GM21526 (cell line): ENCODE results near the gene DMRT3.

Experiments
- ATAC-seq: cut with Tn5 transposase; IDR thresholded peaks from one replicate; pipeline ENCODE4 v1.9.1; 2021; ENCODE audit warnings: moderate library complexity; ENCODE audit not compliant: unreplicated experiment, low FRiP score

Gene DMRT3

GRCh38 chr9:976258-976942, at the start of gene DMRT3:
DMRT3 (plus strand) TSS chr9:976655; CDS start chr9:977002, 347 bp downstream.
- ATAC-seq = no peak

GRCh38 chr9:926976-927375, 49.5 kb upstream of the DMRT3 start:
- no peak for ATAC-seq

- peak; percentile 70 for ATAC-seq
These were observed 48.0 kb upstream of the DMRT3 start for GRCh38 chr9:928363-929042.

GRCh38 chr9:929719-930118, 46.7 kb upstream of the DMRT3 start:
- ATAC-seq = no peak

- ATAC-seq = no peak
These were observed 43.1 kb upstream of the DMRT3 start for GRCh38 chr9:933356-933755.

- no peak for ATAC-seq
These were observed 41.0 kb upstream of the DMRT3 start for GRCh38 chr9:935348-935965.

GRCh38 chr9:942805-943580, 33.5 kb upstream of the DMRT3 start:
- no peak for ATAC-seq

- no peak for ATAC-seq
These were observed 28.5 kb upstream of the DMRT3 start for GRCh38 chr9:947985-948384.

- no peak for ATAC-seq
These were observed 28.0 kb upstream of the DMRT3 start for GRCh38 chr9:948497-948896.

- ATAC-seq = no peak
These were observed 26.3 kb upstream of the DMRT3 start for GRCh38 chr9:950139-950538.

GRCh38 chr9:952546-952945, 23.9 kb upstream of the DMRT3 start:
- ATAC-seq = no peak

GRCh38 chr9:959105-959504, 17.4 kb upstream of the DMRT3 start:
- ATAC-seq = no peak

- no peak for ATAC-seq
These were observed 16.5 kb upstream of the DMRT3 start for GRCh38 chr9:959914-960313.

GRCh38 chr9:962023-962422, 14.4 kb upstream of the DMRT3 start:
- ATAC-seq = no peak

GRCh38 chr9:965497-965896, 11.0 kb upstream of the DMRT3 start:
- no peak for ATAC-seq

- no peak for ATAC-seq
These were observed 9.6 kb upstream of the DMRT3 start for GRCh38 chr9:966870-967269.

- ATAC-seq = no peak
These were observed 9.0 kb upstream of the DMRT3 start for GRCh38 chr9:967436-967835.

GRCh38 chr9:967903-968641, 8.4 kb upstream of the DMRT3 start:
- no peak for ATAC-seq

- no peak for ATAC-seq
These were observed 6.9 kb upstream of the DMRT3 start for GRCh38 chr9:969310-970150.
